GM10248 (cell line): ENCODE results near the gene RDH16.
"Not testable (repeated sequence)": the region's sequence is repeated elsewhere in the genome, so short reads cannot be mapped to it uniquely, and the experiment has no call there.

Source experiments
- CTCF ChIA-PET: fragments of 300-600 bp; sonication (Branson Sonifier 250); formaldehyde crosslinking; extraction: SDS; loops from one replicate; lab custom pipeline; 2021; ENCODE audit warnings: antibody characterized with exemption; lab: Yijun Ruan, JAX
- POLR2A ChIA-PET: fragments of 350-650 bp; sonication (Branson Sonifier 250); formaldehyde crosslinking; extraction: SDS; loops from one replicate; lab custom pipeline; 2020; ENCODE audit warnings: antibody characterized with exemption; lab: Yijun Ruan, JAX
- DNase-seq: peaks from one replicate; pipeline ENCODE4 v3.0.0; 2012; ENCODE audit errors: extremely low spot score
- CTCF ChIP-seq: IDR thresholded peaks from 2 replicates; pipeline ENCODE4 v1.5.1; 2012; ENCODE audit warnings: mild to moderate bottlenecking, low read depth; ENCODE audit errors: extremely low read depth, missing control alignments, control extremely low read depth

Gene RDH16

GRCh38 chr12:56931474-56931978, 25.9 kb downstream of the RDH16 start:
- ChIA-PET CTCF (interaction anchor here (1.2 kb wide), 1 partner anchor 11 kb away, joined by 3 read pairs; no protein-coding TSS in a partner anchor), POLR2A (no interaction called here)
- no peak for TF ChIP-seq CTCF
- DNase-seq: no peak

- DNase-seq: no peak
- ChIA-PET CTCF (no interaction called here), POLR2A (no interaction called here)
- no peak for TF ChIP-seq CTCF
These were observed 27.2 kb downstream of the RDH16 start for GRCh38 chr12:56930241-56930640.

GRCh38 chr12:56929780-56930179, 27.6 kb downstream of the RDH16 start:
- ChIA-PET POLR2A (no interaction called here), CTCF (no interaction called here)
- no peak for TF ChIP-seq CTCF
- DNase-seq: no peak

- no peak for TF ChIP-seq CTCF
- DNase-seq: no peak
- ChIA-PET CTCF (interaction anchor here (1.2 to 2.1 kb wide), 3 partner anchors 170 to 255 kb away, joined by 3 to 5 read pairs (median 3); partner anchors contain the start of gene STAT6), POLR2A (no interaction called here)
These were observed 29.1 kb downstream of the RDH16 start for GRCh38 chr12:56928262-56928661.

- CTCF ChIA-PET: interaction anchor here (2.1 kb wide), 1 partner anchor 256 kb away, joined by 5 read pairs; no protein-coding TSS in a partner anchor
- POLR2A ChIA-PET: no interaction called here
- no peak for TF ChIP-seq CTCF
- DNase-seq: no peak
These were observed 30.1 kb downstream of the RDH16 start for GRCh38 chr12:56927281-56927680.

- DNase-seq: no peak
- ChIA-PET CTCF (no interaction called here), POLR2A (no interaction called here)
- no peak for TF ChIP-seq CTCF
These were observed 35.4 kb downstream of the RDH16 start for GRCh38 chr12:56922031-56922430.

- CTCF ChIA-PET: interaction anchor here (1.1 kb wide), 1 partner anchor 11 kb away, joined by 3 read pairs; no protein-coding TSS in a partner anchor
- TF ChIP-seq CTCF: no peak
- POLR2A ChIA-PET: no interaction called here
- DNase-seq: no peak
These were observed 36.1 kb downstream of the RDH16 start for GRCh38 chr12:56921346-56921745.

- DNase-seq, POLR2A ChIA-PET, CTCF ChIA-PET: not testable (repeated sequence)
These were observed 39.3 kb downstream of the RDH16 start for GRCh38 chr12:56918139-56918538.
